ENCODE data around the gene GPRIN1.
A peak's percentile ranks its signal among the peaks of the same experiment; 100 is the strongest.

The GPRIN1 gene

DNA sequence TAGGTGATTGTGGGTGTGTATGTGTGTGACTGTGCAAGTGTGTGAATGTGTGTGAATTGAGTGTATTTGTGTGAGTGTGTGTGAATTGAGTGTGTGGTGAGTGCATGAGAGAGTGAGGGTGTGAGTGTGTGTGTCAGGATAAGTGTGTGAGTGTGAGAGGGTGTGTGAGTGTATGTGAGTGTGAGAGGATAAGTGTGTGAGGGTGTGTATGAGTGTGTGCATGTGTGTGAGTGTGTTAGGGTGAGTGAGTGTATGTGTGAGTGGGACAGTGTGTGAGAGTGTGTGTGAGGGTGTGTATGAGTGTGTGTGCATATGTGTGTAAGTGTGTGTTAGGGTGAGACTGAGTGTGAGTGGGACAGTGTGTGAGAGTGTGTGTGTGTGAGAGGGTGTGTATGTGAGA is 21.7 kb downstream of the GPRIN1 start:
- POLR2A ChIA-PET = no interaction called here
- DNase-seq (ENCODE audit: extremely low spot score) = no peak
- TF ChIP-seq TARDBP (IDR thresholded peaks at IDR 0.05) (peak; percentile 64), BHLHE40 (IDR thresholded peaks at IDR 0.05; ENCODE audit: borderline replicate concordance) (no peak)
- CTCF ChIA-PET = no interaction called here

DNA sequence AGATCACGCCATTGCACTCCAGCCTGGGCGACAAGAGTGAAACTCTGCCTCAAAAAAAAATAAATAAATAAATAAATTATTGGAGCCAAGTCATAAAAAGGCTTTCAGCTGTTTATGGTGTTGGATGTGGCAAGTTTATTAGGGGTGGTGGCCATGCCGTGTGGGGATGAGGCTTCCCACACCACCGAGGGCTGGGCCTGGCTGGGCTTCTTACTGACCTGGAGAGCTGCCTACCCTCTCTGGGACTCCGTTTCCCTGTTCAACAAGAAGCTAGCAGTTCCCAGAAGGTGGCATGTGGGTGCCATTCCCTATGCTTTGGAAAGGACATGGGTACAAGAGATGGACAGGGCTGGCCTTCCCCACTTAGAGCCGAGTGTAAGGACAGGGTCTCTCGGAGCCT is 22.6 kb downstream of the GPRIN1 start:
- no peak for DNase-seq (ENCODE audit: extremely low spot score)
- TF ChIP-seq FOXA1 (IDR thresholded peaks at IDR 0.05) (no peak), BHLHE40 (IDR thresholded peaks at IDR 0.05; ENCODE audit: borderline replicate concordance) (no peak), FOXK2 (IDR thresholded peaks at IDR 0.05) (no peak), L3MBTL2 (conservative IDR thresholded peaks at IDR 0.05) (no peak), LEF1 (IDR thresholded peaks at IDR 0.05; ENCODE audit: borderline replicate concordance) (no peak)
- POLR2A ChIA-PET = interaction anchor here (0.6 to 1.5 kb wide), 2 partner anchors 22 to 45 kb away, joined by 3 to 4 read pairs; no protein-coding TSS in a partner anchor
- CTCF ChIA-PET = no interaction called here

DNA sequence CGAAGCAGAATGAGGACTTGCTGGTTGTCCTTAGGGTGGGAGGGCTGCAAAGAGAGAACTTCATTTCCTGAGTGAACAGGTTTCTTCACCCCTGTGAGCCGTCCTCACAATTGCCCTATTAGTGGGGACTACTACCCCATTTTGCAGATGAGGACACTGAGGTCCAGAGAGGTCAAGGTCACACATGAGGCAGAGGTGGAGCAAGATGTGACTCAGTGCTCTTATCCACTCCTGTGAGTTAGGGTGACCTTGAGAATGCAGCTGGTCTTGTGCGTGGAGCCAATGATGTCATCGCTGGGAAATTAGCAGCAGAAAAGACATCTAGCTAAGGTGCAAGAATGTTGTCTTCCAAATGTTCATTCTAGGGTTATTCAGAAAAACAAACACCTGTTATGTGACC is 26.9 kb downstream of the GPRIN1 start:
- ChIA-PET POLR2A (no interaction called here), CTCF (interaction anchor here (1.4 kb wide), 1 partner anchor 47 kb away, joined by 3 read pairs; the partner anchor contains the start of genes EIF4E1B and SNCB)
- no peak for TF ChIP-seq FOXM1 (IDR thresholded peaks at IDR 0.05; ENCODE audit: borderline replicate concordance)
- TF ChIP-seq FOXK2 (IDR thresholded peaks at IDR 0.05) = no peak
- TF ChIP-seq HDGF (IDR thresholded peaks at IDR 0.05; ENCODE audit: borderline replicate concordance) = no peak
- no peak for TF ChIP-seq BHLHE40 (IDR thresholded peaks at IDR 0.05; ENCODE audit: borderline replicate concordance)
- TF ChIP-seq ARNT (IDR thresholded peaks at IDR 0.05) = no peak
- no peak for TF ChIP-seq L3MBTL2 (conservative IDR thresholded peaks at IDR 0.05)
- no peak for TF ChIP-seq TARDBP (IDR thresholded peaks at IDR 0.05)
- TF ChIP-seq FOXA1 (IDR thresholded peaks at IDR 0.05) = no peak
- TF ChIP-seq ZNF384 (IDR thresholded peaks at IDR 0.05) = no peak
- TF ChIP-seq SUZ12 (IDR thresholded peaks at IDR 0.05) = no peak
- TF ChIP-seq CTBP1 (IDR thresholded peaks at IDR 0.05; ENCODE audit: borderline replicate concordance) = no peak
- TF ChIP-seq, protein P1, sequence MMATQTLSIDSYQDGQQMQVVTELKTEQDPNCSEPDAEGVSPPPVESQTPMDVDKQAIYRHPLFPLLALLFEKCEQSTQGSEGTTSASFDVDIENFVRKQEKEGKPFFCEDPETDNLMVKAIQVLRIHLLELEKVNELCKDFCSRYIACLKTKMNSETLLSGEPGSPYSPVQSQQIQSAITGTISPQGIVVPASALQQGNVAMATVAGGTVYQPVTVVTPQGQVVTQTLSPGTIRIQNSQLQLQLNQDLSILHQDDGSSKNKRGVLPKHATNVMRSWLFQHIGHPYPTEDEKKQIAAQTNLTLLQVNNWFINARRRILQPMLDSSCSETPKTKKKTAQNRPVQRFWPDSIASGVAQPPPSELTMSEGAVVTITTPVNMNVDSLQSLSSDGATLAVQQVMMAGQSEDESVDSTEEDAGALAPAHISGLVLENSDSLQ (IDR thresholded peaks at IDR 0.05) = no peak
- TF ChIP-seq SP1 (IDR thresholded peaks at IDR 0.05) = no peak
- no peak for TF ChIP-seq LEF1 (IDR thresholded peaks at IDR 0.05; ENCODE audit: borderline replicate concordance)
- no peak for TF ChIP-seq NFRKB (IDR thresholded peaks at IDR 0.05)
- no peak for TF ChIP-seq ELF4 (IDR thresholded peaks at IDR 0.05)
- no peak for DNase-seq (ENCODE audit: extremely low spot score)

DNA sequence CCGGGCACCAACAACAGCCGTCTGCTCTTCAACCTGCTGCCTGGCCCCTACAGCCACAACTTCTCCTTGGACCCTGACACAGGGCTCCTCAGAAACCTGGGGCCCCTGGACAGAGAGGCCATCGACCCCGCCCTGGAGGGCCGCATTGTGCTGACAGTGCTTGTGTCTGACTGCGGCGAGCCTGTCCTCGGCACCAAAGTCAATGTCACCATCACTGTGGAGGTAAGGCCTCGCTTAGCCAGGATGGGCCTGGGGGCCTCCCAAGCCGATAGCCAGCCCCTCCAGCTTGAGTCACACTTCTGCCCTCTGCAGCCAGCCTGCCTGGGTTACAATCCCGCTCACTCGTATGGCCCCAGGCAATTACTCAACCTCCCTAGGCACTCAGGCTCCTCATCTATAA is 28.6 kb downstream of the GPRIN1 start:
- TF ChIP-seq, protein P1 (IDR thresholded peaks at IDR 0.05) = no peak
- TF ChIP-seq NFRKB (IDR thresholded peaks at IDR 0.05) (no peak), TARDBP (IDR thresholded peaks at IDR 0.05) (no peak), FOXK2 (IDR thresholded peaks at IDR 0.05) (no peak), ELF4 (IDR thresholded peaks at IDR 0.05) (no peak), LEF1 (IDR thresholded peaks at IDR 0.05; ENCODE audit: borderline replicate concordance) (no peak), SUZ12 (IDR thresholded peaks at IDR 0.05) (no peak), BHLHE40 (IDR thresholded peaks at IDR 0.05; ENCODE audit: borderline replicate concordance) (no peak)
- ChIA-PET POLR2A (interaction anchor here (2.0 kb wide), 1 partner anchor 44 kb away, joined by 4 read pairs; the partner anchor contains the start of gene RNF44), CTCF (interaction anchor here (1.4 kb wide), 1 partner anchor 8 kb away, joined by 6 read pairs; no protein-coding TSS in a partner anchor)
- DNase-seq (ENCODE audit: extremely low spot score) = no peak

DNA sequence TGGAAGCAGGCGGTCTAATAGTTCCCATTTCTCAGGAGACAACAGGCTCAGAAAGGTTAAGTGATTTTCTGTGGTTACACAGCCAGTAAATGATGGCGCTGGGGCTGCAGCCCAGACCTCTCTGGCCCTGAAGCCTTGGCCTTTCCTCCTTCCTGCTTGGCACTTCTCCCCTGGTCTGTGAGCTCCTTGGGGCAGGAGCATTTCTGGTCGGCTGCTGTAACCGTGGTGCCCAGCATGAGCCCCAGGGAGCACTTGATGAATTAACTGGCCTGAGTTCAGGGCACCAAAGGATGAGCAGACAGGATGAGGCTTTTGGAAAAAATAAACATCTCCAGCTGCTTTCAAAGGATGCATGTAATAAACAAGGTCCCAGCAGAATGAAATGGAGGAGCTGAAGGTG is 30.6 kb downstream of the GPRIN1 start:
- no peak for DNase-seq (ENCODE audit: extremely low spot score)
- TF ChIP-seq FOXM1 (IDR thresholded peaks at IDR 0.05; ENCODE audit: borderline replicate concordance) = no peak
- no peak for TF ChIP-seq BHLHE40 (IDR thresholded peaks at IDR 0.05; ENCODE audit: borderline replicate concordance)
- TF ChIP-seq FOXA1 (IDR thresholded peaks at IDR 0.05) = no peak
- TF ChIP-seq ARNT (IDR thresholded peaks at IDR 0.05) = no peak
- no peak for TF ChIP-seq SUZ12 (IDR thresholded peaks at IDR 0.05)
- no peak for TF ChIP-seq SP1 (IDR thresholded peaks at IDR 0.05)
- TF ChIP-seq ELF4 (IDR thresholded peaks at IDR 0.05) = no peak
- no peak for TF ChIP-seq NFRKB (IDR thresholded peaks at IDR 0.05)
- no peak for TF ChIP-seq ZNF384 (IDR thresholded peaks at IDR 0.05)
- TF ChIP-seq HDGF (IDR thresholded peaks at IDR 0.05; ENCODE audit: borderline replicate concordance) = no peak
- TF ChIP-seq LEF1 (IDR thresholded peaks at IDR 0.05; ENCODE audit: borderline replicate concordance) = no peak
- TF ChIP-seq, protein P1 (IDR thresholded peaks at IDR 0.05) = no peak
- CTCF ChIA-PET = no interaction called here
- POLR2A ChIA-PET = interaction anchor here (1.3 kb wide), 2 partner anchors 30 to 42 kb away, joined by 3 to 4 read pairs; partner anchors contain the start of gene RNF44

DNA sequence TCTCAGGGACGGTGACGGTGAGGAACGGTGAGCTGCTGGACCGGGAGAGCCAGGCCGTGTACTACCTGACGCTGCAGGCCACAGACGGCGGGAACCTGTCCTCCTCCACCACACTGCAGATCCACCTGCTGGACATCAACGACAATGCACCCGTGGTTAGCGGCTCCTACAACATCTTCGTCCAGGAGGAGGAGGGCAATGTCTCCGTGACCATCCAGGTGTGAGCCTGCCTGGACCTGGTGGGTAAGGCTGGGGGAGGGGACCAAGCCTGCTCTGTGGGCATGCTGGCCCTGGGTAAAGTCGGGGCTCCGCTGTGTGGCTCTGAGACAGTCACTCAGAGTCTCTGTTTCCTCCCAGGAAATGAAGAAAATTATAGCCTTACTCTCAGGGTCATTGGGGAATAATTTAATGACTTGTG is 31.6 kb downstream of the GPRIN1 start:
- POLR2A ChIA-PET = interaction anchor here (0.6 to 1.3 kb wide), 4 partner anchors 31 to 41 kb away, joined by 3 to 4 read pairs (median 3); partner anchors contain the start of gene RNF44
- DNase-seq (ENCODE audit: extremely low spot score) = peak; percentile 83
- TF ChIP-seq FOXA1 (IDR thresholded peaks at IDR 0.05) (no peak), LEF1 (IDR thresholded peaks at IDR 0.05; ENCODE audit: borderline replicate concordance) (no peak), ARNT (IDR thresholded peaks at IDR 0.05) (no peak), FOXM1 (IDR thresholded peaks at IDR 0.05; ENCODE audit: borderline replicate concordance) (no peak), CTBP1 (IDR thresholded peaks at IDR 0.05; ENCODE audit: borderline replicate concordance) (no peak), L3MBTL2 (conservative IDR thresholded peaks at IDR 0.05) (peak; percentile 60)
- CTCF ChIA-PET = interaction anchor here (1.0 kb wide), 1 partner anchor 26 kb away, joined by 3 read pairs; no protein-coding TSS in a partner anchor

Data from HEK293T (cell line).